Suprapubic skin (tissue), 4 donors: ENCODE data around the gene BCKDHB.

Experiments used
- CTCF ChIP-seq, 2 donors: fragments of 200-600 bp in 1 of 2; fragments of 450-650 bp in 1 of 2; sonication (generic) in 1 of 2; IDR thresholded peaks; one replicate each; pipeline ENCODE4 v1.5.1; 2016 to 2019; ENCODE audit warnings: antibody characterized with exemption in 2 of 2, mild to moderate bottlenecking in 1 of 2, moderate library complexity in 1 of 2
- POLR2A ChIP-seq, 2 donors: fragments of 450-650 bp; IDR thresholded peaks; one replicate each; pipeline ENCODE4 v1.6.1; 2017; ENCODE audit warnings: antibody characterized with exemption in 2 of 2, mild to moderate bottlenecking in 2 of 2, moderate library complexity in 2 of 2
- POLR2AphosphoS5 ChIP-seq, 3 donors: sonication (generic); formaldehyde crosslinking; IDR thresholded peaks; one replicate each; pipeline ENCODE4 v1.6.1; 2017; ENCODE audit warnings: antibody characterized with exemption in 3 of 3

GRCh38 chr6:80158478-80158989 lies 52.1 kb downstream of the BCKDHB start:
- TF ChIP-seq POLR2AphosphoS5 (IDR thresholded peaks at IDR 0.05) (no peak), POLR2A (IDR thresholded peaks at IDR 0.05) (no peak), CTCF (IDR thresholded peaks at IDR 0.05) (no peak)
